Progenitor cell of endocrine pancreas (in vitro differentiated cells): ENCODE results near the gene RIN2. TPM values are rescaled to one million over a fixed set of nuclear protein-coding genes. Genes with fewer than 3 reads are reported as not detected.

Experiments
- DNase-seq: peaks from one replicate; pipeline ENCODE4 v3.0.0; 2021; ENCODE audit warnings: low spot score; ENCODE audit not compliant: unreplicated experiment
- H3K27ac Mint-ChIP-seq: 2 replicates; pipeline ENCODE4 v1.8.0; 2021; ENCODE audit warnings: mild to moderate bottlenecking, moderate library complexity, mixed read lengths
- H3K27me3 Mint-ChIP-seq: 2 replicates; pipeline ENCODE4 v1.8.0; 2021; ENCODE audit warnings: mixed read lengths
- H3K36me3 Mint-ChIP-seq: 2 replicates; pipeline ENCODE4 v1.8.0; 2022; ENCODE audit warnings: mixed read lengths; ENCODE audit not compliant: insufficient read depth
- H3K4me1 Mint-ChIP-seq: 2 replicates; pipeline ENCODE4 v1.8.0; 2021; ENCODE audit warnings: low read depth, mixed read lengths
- H3K4me3 Mint-ChIP-seq: 2 replicates; pipeline ENCODE4 v1.8.0; 2021; ENCODE audit warnings: low read depth, mild to moderate bottlenecking, moderate library complexity, mixed read lengths
- H3K9me3 Mint-ChIP-seq: 2 replicates; pipeline ENCODE4 v1.8.0; 2021; ENCODE audit warnings: low read depth, mixed read lengths
- CTCF ChIP-seq: fragments of 200-600 bp; sonication (generic); IDR thresholded peaks from one replicate; pipeline ENCODE4 v1.5.0; 2021; ENCODE audit warnings: antibody characterized with exemption, mild to moderate bottlenecking; ENCODE audit not compliant: unreplicated experiment
- total RNA-seq: library from RNA; stranded (reverse); gene quantifications from 2 replicates; pipeline ENCODE4 v1.2.1, GENCODE V29; 2021

RIN2 gene
- total RNA-seq, 1 donor from 2014 or later, result 36.1 TPM

- TF ChIP-seq CTCF, result no peak
- Mint-ChIP-seq H3K27me3 (no peaks in the 10 kb centered on the region), H3K4me1 (peaks cover 35% of the 10 kb centered on the region), H3K9me3 (no peaks in the 10 kb centered on the region), H3K4me3 (no peak overlapping the region), H3K36me3 (peaks cover 1% of the 10 kb centered on the region), H3K27ac (peak overlapping the region; percentile 7)
- no peak for DNase-seq
Observed at GRCh38 chr20:19761841-19762240, 3.8 kb downstream of the RIN2 start.

GRCh38 chr20:19764207-19764606 is 6.1 kb downstream of the RIN2 start:
- no peaks in the 10 kb centered on the region for H3K9me3 Mint-ChIP-seq
- H3K4me1 Mint-ChIP-seq, result peaks cover 38% of the 10 kb centered on the region
- H3K36me3 Mint-ChIP-seq, result peaks cover 3% of the 10 kb centered on the region
- no peak for DNase-seq
- H3K4me3 Mint-ChIP-seq, result no peak overlapping the region
- no peaks in the 10 kb centered on the region for H3K27me3 Mint-ChIP-seq
- H3K27ac Mint-ChIP-seq, result no peak overlapping the region
- no peak for TF ChIP-seq CTCF

GRCh38 chr20:19765266-19765665 is 7.2 kb downstream of the RIN2 start:
- Mint-ChIP-seq H3K4me3 (no peak overlapping the region), H3K36me3 (peaks cover 3% of the 10 kb centered on the region), H3K9me3 (no peaks in the 10 kb centered on the region), H3K27me3 (no peaks in the 10 kb centered on the region), H3K4me1 (peaks cover 37% of the 10 kb centered on the region), H3K27ac (no peak overlapping the region)
- no peak for DNase-seq
- no peak for TF ChIP-seq CTCF

GRCh38 chr20:19765913-19766312 is 7.9 kb downstream of the RIN2 start:
- Mint-ChIP-seq H3K36me3 (peaks cover 2% of the 10 kb centered on the region), H3K4me1 (peaks cover 35% of the 10 kb centered on the region), H3K27me3 (no peaks in the 10 kb centered on the region), H3K4me3 (no peak overlapping the region), H3K27ac (no peak overlapping the region), H3K9me3 (no peaks in the 10 kb centered on the region)
- no peak for TF ChIP-seq CTCF
- DNase-seq, result no peak

- peak overlapping the region; percentile 37 for H3K4me3 Mint-ChIP-seq
- H3K9me3 Mint-ChIP-seq, result no peaks in the 10 kb centered on the region
- peaks cover 2% of the 10 kb centered on the region for H3K36me3 Mint-ChIP-seq
- DNase-seq, result no peak
- no peak for TF ChIP-seq CTCF
- H3K27ac Mint-ChIP-seq, result peak overlapping the region; percentile 95
- H3K4me1 Mint-ChIP-seq, result peaks cover 35% of the 10 kb centered on the region
- H3K27me3 Mint-ChIP-seq, result no peaks in the 10 kb centered on the region
Observed at GRCh38 chr20:19767070-19767469, 9.0 kb downstream of the RIN2 start.
